ENCODE data around the gene USP20.

DNA sequence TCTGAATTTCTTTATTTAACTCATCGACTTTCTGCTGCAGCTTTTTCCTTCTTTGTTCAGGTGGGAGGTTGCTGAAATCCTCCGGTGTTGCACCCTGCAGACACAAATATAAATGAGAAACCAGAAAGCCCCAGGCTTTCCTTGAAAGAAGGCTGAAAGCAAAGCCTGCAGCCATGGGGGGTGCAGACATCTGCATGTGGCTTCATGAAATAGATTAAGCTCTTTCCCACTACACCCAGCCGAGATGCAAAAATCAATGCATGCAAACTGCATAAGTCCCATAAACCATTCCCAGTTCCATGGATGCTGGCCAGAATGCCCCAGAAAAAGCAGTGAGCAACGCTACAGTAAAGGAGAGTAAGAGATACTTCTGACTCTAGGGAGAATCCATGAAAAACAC, 73.6 kb downstream of the USP20 start:
- TF ChIP-seq, protein P1, sequence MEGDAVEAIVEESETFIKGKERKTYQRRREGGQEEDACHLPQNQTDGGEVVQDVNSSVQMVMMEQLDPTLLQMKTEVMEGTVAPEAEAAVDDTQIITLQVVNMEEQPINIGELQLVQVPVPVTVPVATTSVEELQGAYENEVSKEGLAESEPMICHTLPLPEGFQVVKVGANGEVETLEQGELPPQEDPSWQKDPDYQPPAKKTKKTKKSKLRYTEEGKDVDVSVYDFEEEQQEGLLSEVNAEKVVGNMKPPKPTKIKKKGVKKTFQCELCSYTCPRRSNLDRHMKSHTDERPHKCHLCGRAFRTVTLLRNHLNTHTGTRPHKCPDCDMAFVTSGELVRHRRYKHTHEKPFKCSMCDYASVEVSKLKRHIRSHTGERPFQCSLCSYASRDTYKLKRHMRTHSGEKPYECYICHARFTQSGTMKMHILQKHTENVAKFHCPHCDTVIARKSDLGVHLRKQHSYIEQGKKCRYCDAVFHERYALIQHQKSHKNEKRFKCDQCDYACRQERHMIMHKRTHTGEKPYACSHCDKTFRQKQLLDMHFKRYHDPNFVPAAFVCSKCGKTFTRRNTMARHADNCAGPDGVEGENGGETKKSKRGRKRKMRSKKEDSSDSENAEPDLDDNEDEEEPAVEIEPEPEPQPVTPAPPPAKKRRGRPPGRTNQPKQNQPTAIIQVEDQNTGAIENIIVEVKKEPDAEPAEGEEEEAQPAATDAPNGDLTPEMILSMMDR (IDR thresholded peaks at IDR 0.05), result no peak
- no peak for TF ChIP-seq POLR2A (IDR thresholded peaks at IDR 0.05)
